HG02571 (cell line): ENCODE measurements around the gene CD55.

ENCODE experiments used
- ATAC-seq: cut with Tn5 transposase; IDR thresholded peaks from one replicate; pipeline ENCODE4 v1.9.1; 2021; ENCODE audit warnings: mild to moderate bottlenecking, moderate library complexity; ENCODE audit not compliant: unreplicated experiment

Gene CD55

GRCh38 chr1:207355513-207356295 lies 34.2 kb downstream of the CD55 start:
- ATAC-seq = no peak

GRCh38 chr1:207361029-207361428 lies 39.6 kb downstream of the CD55 start:
- no peak for ATAC-seq

GRCh38 chr1:207361889-207362288 lies 40.4 kb downstream of the CD55 start:
- ATAC-seq = no peak

- no peak for ATAC-seq
These were observed 41.7 kb downstream of the CD55 start for GRCh38 chr1:207362962-207363860.

- no peak for ATAC-seq
These were observed 42.4 kb downstream of the CD55 start for GRCh38 chr1:207363871-207364270.

GRCh38 chr1:207364614-207365013 lies 43.1 kb downstream of the CD55 start:
- ATAC-seq = no peak

GRCh38 chr1:207365063-207365462 lies 43.6 kb downstream of the CD55 start:
- ATAC-seq = no peak

- no peak for ATAC-seq
These were observed 44.5 kb downstream of the CD55 start for GRCh38 chr1:207366022-207366421.

- no peak for ATAC-seq
These were observed 67.2 kb downstream of the CD55 start for GRCh38 chr1:207388721-207389120.

GRCh38 chr1:207389728-207390464 lies 68.4 kb downstream of the CD55 start:
- no peak for ATAC-seq

- no peak for ATAC-seq
These were observed 72.1 kb downstream of the CD55 start for GRCh38 chr1:207393610-207394009.

GRCh38 chr1:207396168-207396746 lies 74.8 kb downstream of the CD55 start:
- no peak for ATAC-seq

- ATAC-seq = no peak
These were observed 76.0 kb downstream of the CD55 start for GRCh38 chr1:207397525-207397926.

- ATAC-seq = no peak
These were observed 77.5 kb downstream of the CD55 start for GRCh38 chr1:207398986-207399385.

- ATAC-seq = no peak
These were observed 80.1 kb downstream of the CD55 start for GRCh38 chr1:207401578-207401977.

- ATAC-seq = no peak
These were observed 81.3 kb downstream of the CD55 start for GRCh38 chr1:207402744-207403143.

GRCh38 chr1:207404849-207405525 lies 83.5 kb downstream of the CD55 start:
- no peak for ATAC-seq

GRCh38 chr1:207405814-207406213 lies 84.3 kb downstream of the CD55 start:
- ATAC-seq = no peak

GRCh38 chr1:207407655-207408260 lies 86.3 kb downstream of the CD55 start:
- no peak for ATAC-seq
